Measurements from ENCODE around the gene INHBC. TPM values are rescaled to one million over a fixed set of nuclear protein-coding genes. Genes with fewer than 3 reads are reported as not detected.

INHBC gene
- total and polyA plus RNA-seq, 7 experiments from 2014 or later: 0.16 TPM; not detected in 6

DNA sequence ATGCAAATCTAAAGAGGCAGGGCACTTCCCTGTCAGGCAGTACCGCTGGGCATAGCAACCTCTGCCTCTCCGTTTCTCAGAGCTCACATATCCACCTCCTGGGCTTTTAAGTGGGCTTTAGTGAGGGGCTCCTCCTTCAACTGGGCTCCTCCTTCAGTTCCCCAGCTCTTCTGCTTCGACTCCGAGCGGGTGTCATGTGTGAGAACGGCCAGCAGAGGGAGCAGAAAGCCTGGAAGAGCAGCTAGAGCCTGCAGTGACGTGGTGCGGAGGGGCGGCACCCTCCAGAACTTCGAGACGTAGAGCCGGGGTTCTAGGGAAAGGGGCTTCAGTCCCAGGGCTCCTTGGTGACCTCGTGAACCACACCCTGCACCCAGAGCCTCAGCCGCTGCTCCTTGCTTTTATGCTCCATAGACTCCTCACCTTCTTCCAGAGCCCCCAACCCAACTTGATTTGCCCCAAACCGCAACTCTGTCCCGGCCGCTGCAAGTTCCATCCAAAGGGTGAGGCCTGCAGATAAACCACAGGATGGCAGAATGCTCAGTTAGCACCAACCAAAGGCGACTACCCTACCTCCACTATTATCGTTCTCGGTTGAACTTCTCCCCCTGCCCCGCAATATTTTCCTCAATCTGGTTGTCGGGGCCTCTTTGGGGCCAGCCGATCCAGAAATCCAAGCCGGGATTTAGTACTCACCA lies 24.6 kb downstream of the INHBC start:
- H3K4me3 Mint-ChIP-seq: peak overlapping the region; percentile 78 to 99 (median 96)
- ChIA-PET CTCF (interaction anchor here (0.6 to 6.5 kb wide), 21 partner anchors 10 to 335 kb away, joined by 3 to 101 read pairs (median 4); partner anchors contain the start of genes ARHGAP9, B4GALNT1 and DCTN2), POLR2A (interaction anchor here (0.7 to 6.9 kb wide), 13 partner anchors 19 to 783 kb away, joined by 3 to 81 read pairs (median 5); partner anchors contain the start of genes ARHGAP9, B4GALNT1 and INHBC)
- H3K9me3 Mint-ChIP-seq: peaks cover 0 to 2% (median 0%) of the 10 kb centered on the region in 11 donors
- ATAC-seq: peak; percentile 87
- H3K27me3 Mint-ChIP-seq: peaks cover 0 to 22% (median 8%) of the 10 kb centered on the region in 5 donors
- H3K4me3 ChIP-seq (ENCODE audit: low read length): peak overlapping the region; percentile 97
- peaks cover 21 to 35% of the 10 kb centered on the region in 2 donors for H3K4me1 ChIP-seq (ENCODE audit: control insufficient read depth in 2 of 2, insufficient read depth in 2 of 2, low read length in 2 of 2)
- peak overlapping the region; percentile 71 for H3K27ac ChIP-seq (ENCODE audit: low read depth, low read length)
- peaks cover 37 to 54% (median 41%) of the 10 kb centered on the region in 7 donors for H3K4me1 Mint-ChIP-seq
- H3K27me3 ChIP-seq (ENCODE audit: control insufficient read depth in 2 of 2, insufficient read depth in 2 of 2, low read length in 2 of 2): no peaks in the 10 kb centered on the region
- intact Hi-C loops (cut with micrococcal nuclease): loop anchor here (1.0 to 10.0 kb wide), 15 partner anchors 18 to 446 kb away; partner anchors contain the start of genes DCTN2 (in 2 of the 2), DDIT3 (in 2 of the 2), R3HDM2 (in 2 of the 2) and B4GALNT1 (in 1 of the 2)
- H3K36me3 ChIP-seq (ENCODE audit: control insufficient read depth in 2 of 3, insufficient read depth in 3 of 3, low read length in 3 of 3): no peaks in the 10 kb centered on the region
- peak overlapping the region; percentile 89 to 98 (median 96) for H3K27ac Mint-ChIP-seq
- DNase-seq: peak; percentile 79 to 94 (median 92)
- H3K36me3 Mint-ChIP-seq: no peaks in the 10 kb centered on the region
- H3K9me3 ChIP-seq (ENCODE audit: control insufficient read depth in 2 of 3, low read length in 3 of 3): no peaks in the 10 kb centered on the region

DNA sequence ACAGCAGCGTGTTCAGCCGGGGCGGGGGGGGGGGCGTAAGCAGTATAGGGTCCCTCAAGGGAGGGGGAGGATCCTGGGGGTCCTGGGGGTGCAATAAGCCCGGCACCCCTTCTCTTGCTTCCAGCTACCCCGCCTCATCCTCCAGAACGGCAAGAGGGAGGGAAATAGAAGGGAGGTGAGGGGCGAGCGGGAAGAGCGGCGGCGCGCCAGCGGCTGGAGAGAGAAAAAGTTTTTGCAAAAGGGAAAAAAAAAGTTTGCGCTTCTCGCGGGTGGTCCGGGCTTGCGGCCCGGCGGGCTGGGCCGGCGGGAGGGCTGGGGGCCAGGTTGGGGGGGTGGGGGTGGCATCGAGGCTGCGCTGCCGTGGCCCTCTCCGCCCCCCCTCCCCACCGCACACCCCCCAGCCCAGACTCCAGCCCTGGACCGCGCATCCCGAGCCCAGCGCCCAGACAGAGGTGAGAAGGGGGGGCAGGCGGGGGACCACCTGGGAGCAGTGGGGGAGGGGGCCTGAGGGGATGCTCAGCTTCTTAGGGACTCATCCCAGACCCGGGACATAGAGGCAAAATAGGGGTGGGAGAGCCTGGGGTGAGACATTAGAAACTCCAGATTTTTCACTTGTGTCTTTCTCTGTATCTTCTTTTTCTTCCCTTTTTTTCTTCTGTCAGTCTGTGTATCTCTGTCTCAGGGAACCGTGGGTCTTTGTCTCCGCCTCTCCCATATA lies 25.3 kb downstream of the INHBC start, which contains the start of gene GLI1:
TSS of gene GLI1 (plus strand) at position 36 of the 718 bp plus-strand sequence. CDS start 3,907 bp downstream, outside the sequence.
- peak within 1 kb of the TSS; percentile 78 to 99 (median 96) for H3K4me3 Mint-ChIP-seq
- intact Hi-C loops (cut with micrococcal nuclease): loop anchor here (1.0 to 10.0 kb wide), 15 partner anchors 17 to 445 kb away; partner anchors contain the start of genes DCTN2 (in 2 of the 2), DDIT3 (in 2 of the 2), R3HDM2 (in 2 of the 2) and B4GALNT1 (in 1 of the 2)
- Histone ChIP-seq H3K4me3 (ENCODE audit: low read length) (peak within 1 kb of the TSS; percentile 97), H3K27me3 (ENCODE audit: control insufficient read depth in 2 of 2, insufficient read depth in 2 of 2, low read length in 2 of 2) (no peaks in the 10 kb centered on the region), H3K9me3 (ENCODE audit: control insufficient read depth in 2 of 3, low read length in 3 of 3) (no peaks in the 10 kb centered on the region), H3K36me3 (ENCODE audit: control insufficient read depth in 2 of 3, insufficient read depth in 3 of 3, low read length in 3 of 3) (no peaks in the 10 kb centered on the region), H3K27ac (ENCODE audit: low read depth, low read length) (peak within 1 kb of the TSS; percentile 71), H3K4me1 (ENCODE audit: control insufficient read depth in 2 of 2, insufficient read depth in 2 of 2, low read length in 2 of 2) (peaks cover 21 to 35% of the 10 kb centered on the region in 2 donors)
- H3K27me3 Mint-ChIP-seq: peaks cover 0 to 22% (median 8%) of the 10 kb centered on the region in 5 donors
- no peaks in the 10 kb centered on the region for H3K36me3 Mint-ChIP-seq
- H3K9me3 Mint-ChIP-seq: peaks cover 0 to 2% (median 0%) of the 10 kb centered on the region in 11 donors
- ATAC-seq (no peak), DNase-seq (no peak)
- peak within 1 kb of the TSS; percentile 89 to 98 (median 96) for H3K27ac Mint-ChIP-seq
- POLR2A ChIA-PET: interaction anchor here (0.5 to 6.9 kb wide), 9 partner anchors 9 to 247 kb away, joined by 3 to 81 read pairs (median 3); partner anchors contain the start of genes ARHGAP9 and MBD6
- peaks cover 37 to 53% (median 45%) of the 10 kb centered on the region in 7 donors for H3K4me1 Mint-ChIP-seq
- CTCF ChIA-PET: interaction anchor here (0.5 to 6.5 kb wide), 14 partner anchors 9 to 1403 kb away, joined by 3 to 101 read pairs (median 4); partner anchors contain the start of genes ARHGAP9, DCTN2 and R3HDM2

GRCh38 chr12:57460468-57460784 lies 25.8 kb downstream of the INHBC start:
- peaks cover 37 to 54% (median 45%) of the 10 kb centered on the region in 7 donors for H3K4me1 Mint-ChIP-seq
- no peak for ATAC-seq
- peaks cover 21 to 35% of the 10 kb centered on the region in 2 donors for H3K4me1 ChIP-seq (ENCODE audit: control insufficient read depth in 2 of 2, insufficient read depth in 2 of 2, low read length in 2 of 2)

DNA sequence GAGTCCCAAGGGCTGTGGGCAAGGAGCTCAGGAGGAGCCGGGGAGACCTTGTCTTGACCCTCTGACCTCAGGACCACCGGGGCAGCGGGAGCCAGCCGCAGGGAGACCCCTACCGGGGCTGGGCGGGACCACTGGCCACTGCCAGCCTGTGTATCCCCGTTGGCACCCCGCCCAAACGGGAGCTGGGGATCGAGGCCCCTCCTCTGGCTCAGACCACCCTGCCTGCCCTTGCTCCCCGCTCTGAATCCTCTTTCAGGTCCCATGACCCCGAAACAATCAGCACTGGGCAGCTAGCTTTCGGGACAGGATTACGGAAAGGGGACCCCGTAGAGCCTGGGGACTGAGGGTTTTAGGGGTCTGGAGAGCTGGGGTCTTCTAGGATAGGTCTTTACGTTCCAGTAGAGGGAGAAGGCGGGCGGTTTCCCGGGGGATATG lies 26.3 kb downstream of the INHBC start:
- H3K4me1 Mint-ChIP-seq: peaks cover 37 to 55% (median 42%) of the 10 kb centered on the region in 7 donors
- Histone ChIP-seq H3K4me3 (ENCODE audit: low read length) (peak overlapping the region; percentile 13), H3K36me3 (ENCODE audit: control insufficient read depth in 2 of 3, insufficient read depth in 3 of 3, low read length in 3 of 3) (no peaks in the 10 kb centered on the region), H3K9me3 (ENCODE audit: control insufficient read depth in 2 of 3, low read length in 3 of 3) (no peaks in the 10 kb centered on the region), H3K27ac (ENCODE audit: low read depth, low read length) (no peak overlapping the region), H3K4me1 (ENCODE audit: control insufficient read depth in 2 of 2, insufficient read depth in 2 of 2, low read length in 2 of 2) (peaks cover 21 to 35% of the 10 kb centered on the region in 2 donors), H3K27me3 (ENCODE audit: control insufficient read depth in 2 of 2, insufficient read depth in 2 of 2, low read length in 2 of 2) (no peaks in the 10 kb centered on the region)
- no peaks in the 10 kb centered on the region for H3K36me3 Mint-ChIP-seq
- intact Hi-C loops (cut with micrococcal nuclease): no loop called here
- DNase-seq (no peak), ATAC-seq (no peak)
- CTCF ChIA-PET: interaction anchor here (1.1 to 6.5 kb wide), 5 partner anchors 8 to 52 kb away, joined by 3 to 101 read pairs (median 4); partner anchors contain the start of genes ARHGAP9 and R3HDM2
- H3K27ac Mint-ChIP-seq: peak overlapping the region in 3 of 9 donors; percentile 5 to 67 (median 28)
- H3K27me3 Mint-ChIP-seq: peaks cover 0 to 22% (median 8%) of the 10 kb centered on the region in 5 donors
- peaks cover 0 to 2% (median 0%) of the 10 kb centered on the region in 11 donors for H3K9me3 Mint-ChIP-seq
- H3K4me3 Mint-ChIP-seq: peak overlapping the region; percentile 78 to 93 (median 87)
- POLR2A ChIA-PET: interaction anchor here (0.6 to 6.9 kb wide), 6 partner anchors 9 to 380 kb away, joined by 3 to 81 read pairs (median 4); partner anchors contain the start of genes ARHGAP9, DDIT3 and MBD6

More at GRCh38 chr12:57460468-57460784, 25.8 kb downstream of the INHBC start:
- Mint-ChIP-seq H3K27ac (peak overlapping the region in 8 of 9 donors; percentile 25 to 88 (median 66)), H3K4me3 (peak overlapping the region; percentile 72 to 98 (median 88)), H3K9me3 (peaks cover 0 to 2% (median 0%) of the 10 kb centered on the region in 11 donors), H3K36me3 (no peaks in the 10 kb centered on the region), H3K27me3 (peaks cover 0 to 22% (median 8%) of the 10 kb centered on the region in 5 donors)
- no peaks in the 10 kb centered on the region for H3K36me3 ChIP-seq (ENCODE audit: control insufficient read depth in 2 of 3, insufficient read depth in 3 of 3, low read length in 3 of 3)
- H3K27me3 ChIP-seq (ENCODE audit: control insufficient read depth in 2 of 2, insufficient read depth in 2 of 2, low read length in 2 of 2): no peaks in the 10 kb centered on the region
- H3K4me3 ChIP-seq (ENCODE audit: low read length): no peak overlapping the region
- no peaks in the 10 kb centered on the region for H3K9me3 ChIP-seq (ENCODE audit: control insufficient read depth in 2 of 3, low read length in 3 of 3)
- H3K27ac ChIP-seq (ENCODE audit: low read depth, low read length): no peak overlapping the region
- intact Hi-C loops (cut with micrococcal nuclease): no loop called here
- peak in 2 of 9 donors; percentile 30 to 36 for DNase-seq
- CTCF ChIA-PET: interaction anchor here (1.1 to 6.5 kb wide), 5 partner anchors 9 to 52 kb away, joined by 3 to 101 read pairs (median 4); partner anchors contain the start of genes ARHGAP9 and R3HDM2
- POLR2A ChIA-PET: interaction anchor here (0.5 to 6.9 kb wide), 7 partner anchors 9 to 246 kb away, joined by 3 to 81 read pairs (median 3); partner anchors contain the start of genes ARHGAP9, DDIT3 and MBD6

- Histone ChIP-seq H3K27me3 (ENCODE audit: control insufficient read depth in 2 of 2, insufficient read depth in 2 of 2, low read length in 2 of 2) (no peaks in the 10 kb centered on the region), H3K36me3 (ENCODE audit: control insufficient read depth in 2 of 3, insufficient read depth in 3 of 3, low read length in 3 of 3) (no peaks in the 10 kb centered on the region), H3K9me3 (ENCODE audit: control insufficient read depth in 2 of 3, low read length in 3 of 3) (no peaks in the 10 kb centered on the region), H3K4me1 (ENCODE audit: control insufficient read depth in 2 of 2, insufficient read depth in 2 of 2, low read length in 2 of 2) (peaks cover 21 to 30% of the 10 kb centered on the region in 2 donors), H3K4me3 (ENCODE audit: low read length) (peak overlapping the region; percentile 56), H3K27ac (ENCODE audit: low read depth, low read length) (no peak overlapping the region)
- H3K27ac Mint-ChIP-seq: peak overlapping the region in 7 of 9 donors; percentile 5 to 88 (median 60)
- peaks cover 0 to 22% (median 8%) of the 10 kb centered on the region in 5 donors for H3K27me3 Mint-ChIP-seq
- H3K4me3 Mint-ChIP-seq: peak overlapping the region; percentile 78 to 93 (median 88)
- intact Hi-C loops (cut with micrococcal nuclease): no loop called here
- H3K4me1 Mint-ChIP-seq: peaks cover 33 to 50% (median 42%) of the 10 kb centered on the region in 7 donors
- DNase-seq (peak in 3 of 9 donors; percentile 8 to 45 (median 43)), ATAC-seq (no peak)
- H3K9me3 Mint-ChIP-seq: peaks cover 0 to 2% (median 0%) of the 10 kb centered on the region in 11 donors
- ChIA-PET CTCF (interaction anchor here (0.6 to 6.5 kb wide), 5 partner anchors 8 to 1584 kb away, joined by 3 to 101 read pairs (median 4); partner anchors contain the start of genes ARHGAP9 and R3HDM2), POLR2A (interaction anchor here (0.6 to 6.9 kb wide), 7 partner anchors 10 to 381 kb away, joined by 3 to 81 read pairs (median 4); partner anchors contain the start of genes ARHGAP9 and DDIT3)
- no peaks in the 10 kb centered on the region for H3K36me3 Mint-ChIP-seq
Measured at GRCh38 chr12:57461276-57461916, 26.8 kb downstream of the INHBC start.

Measured in naive thymus-derived CD4-positive, alpha-beta T cell (primary cell).